Measurements from ENCODE around the gene TOM1. TPM values are rescaled to one million over a fixed set of nuclear protein-coding genes. Genes with fewer than 3 reads are reported as not detected.

The TOM1 gene
- total and polyA plus RNA-seq, 2 donors = 23.2 to 41.8 TPM

- Histone ChIP-seq H3K9me3 (ENCODE audit: control insufficient read depth in 2 of 2, insufficient read depth in 1 of 2, low read length in 1 of 2) (peaks cover 0 to 9% of the 10 kb centered on the region in 2 donors), H3K27me3 (ENCODE audit: control insufficient read depth in 2 of 2, insufficient read depth in 1 of 2, low read length in 1 of 2) (no peaks in the 10 kb centered on the region), H3K36me3 (ENCODE audit: control insufficient read depth in 2 of 2, insufficient read depth in 2 of 2, low read length in 1 of 2) (peaks cover 56% of the 10 kb centered on the region in 2 donors), H3K27ac (ENCODE audit: low read depth in 1 of 2, low read length in 1 of 2) (no peak overlapping the region), H3K4me1 (ENCODE audit: control insufficient read depth in 2 of 2, insufficient read depth in 2 of 2, low read length in 2 of 2) (peaks cover 15 to 26% of the 10 kb centered on the region in 2 donors), H3K4me3 (ENCODE audit: low read length in 2 of 2) (no peak overlapping the region)
- DNase-seq (ENCODE audit: low read depth in 6 of 9, low spot score in 9 of 9) = no peak
- 98% methylated on average over 17 of the region's 17 CpGs for WGBS
These were observed 27.3 kb downstream of the TOM1 start for GRCh38 chr22:35326854-35327562.

- Histone ChIP-seq H3K4me3 (ENCODE audit: low read length in 2 of 2) (no peak overlapping the region), H3K4me1 (ENCODE audit: control insufficient read depth in 2 of 2, insufficient read depth in 2 of 2, low read length in 2 of 2) (peaks cover 15 to 34% of the 10 kb centered on the region in 2 donors), H3K9me3 (ENCODE audit: control insufficient read depth in 2 of 2, insufficient read depth in 1 of 2, low read length in 1 of 2) (peaks cover 0 to 9% of the 10 kb centered on the region in 2 donors), H3K36me3 (ENCODE audit: control insufficient read depth in 2 of 2, insufficient read depth in 2 of 2, low read length in 1 of 2) (peaks cover 50 to 51% of the 10 kb centered on the region in 2 donors), H3K27me3 (ENCODE audit: control insufficient read depth in 2 of 2, insufficient read depth in 1 of 2, low read length in 1 of 2) (no peaks in the 10 kb centered on the region), H3K27ac (ENCODE audit: low read depth in 1 of 2, low read length in 1 of 2) (no peak overlapping the region)
- DNase-seq (ENCODE audit: low read depth in 6 of 9, low spot score in 9 of 9) = no peak
- WGBS = 97% methylated on average over 21 of the region's 21 CpGs
These were observed 28.2 kb downstream of the TOM1 start for GRCh38 chr22:35327690-35328471.

- Histone ChIP-seq H3K9me3 (ENCODE audit: control insufficient read depth in 2 of 2, insufficient read depth in 1 of 2, low read length in 1 of 2) (peaks cover 0 to 9% of the 10 kb centered on the region in 2 donors), H3K27me3 (ENCODE audit: control insufficient read depth in 2 of 2, insufficient read depth in 1 of 2, low read length in 1 of 2) (no peaks in the 10 kb centered on the region), H3K4me3 (ENCODE audit: low read length in 2 of 2) (no peak overlapping the region), H3K27ac (ENCODE audit: low read depth in 1 of 2, low read length in 1 of 2) (no peak overlapping the region), H3K4me1 (ENCODE audit: control insufficient read depth in 2 of 2, insufficient read depth in 2 of 2, low read length in 2 of 2) (peaks cover 17 to 40% of the 10 kb centered on the region in 2 donors), H3K36me3 (ENCODE audit: control insufficient read depth in 2 of 2, insufficient read depth in 2 of 2, low read length in 1 of 2) (peaks cover 50 to 51% of the 10 kb centered on the region in 2 donors)
- DNase-seq (ENCODE audit: low read depth in 6 of 9, low spot score in 9 of 9) = no peak
- WGBS = 96% methylated on average over 15 of the region's 15 CpGs
These were observed 28.8 kb downstream of the TOM1 start for GRCh38 chr22:35328472-35328885.

DNA sequence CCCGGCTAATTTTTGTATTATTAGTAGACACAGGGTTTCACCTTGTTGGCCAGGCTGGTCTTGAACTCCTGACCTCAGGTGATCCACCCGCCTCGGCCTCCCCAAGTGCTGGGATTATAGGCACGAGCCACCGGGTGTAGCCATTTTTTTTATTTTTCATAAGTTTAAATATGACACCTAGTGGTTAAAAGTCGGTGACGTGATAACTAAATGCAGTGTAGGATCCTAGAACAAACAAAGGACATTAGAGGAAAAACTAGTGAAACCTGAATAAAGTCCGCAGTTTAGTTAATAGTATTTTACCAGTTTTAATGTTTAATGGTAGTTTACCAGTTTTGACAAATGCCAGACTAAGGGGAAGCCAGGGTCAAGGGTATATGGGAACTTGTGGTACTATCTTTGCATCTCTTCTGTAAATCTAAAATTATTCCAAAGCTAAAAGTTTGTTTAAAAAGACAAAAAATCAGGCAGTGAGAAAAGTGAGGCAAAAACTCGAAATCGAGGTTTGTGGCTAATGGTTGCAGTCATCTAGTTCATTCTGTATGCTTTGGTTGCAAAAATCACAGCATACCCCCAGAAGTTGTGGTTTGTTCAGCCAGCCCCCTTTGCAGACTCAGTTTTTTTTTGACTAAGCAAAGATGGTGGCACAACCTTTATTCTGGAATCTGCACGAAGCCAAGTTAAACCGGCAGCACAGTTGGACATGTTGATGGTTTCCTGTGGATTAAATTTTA is 29.6 kb downstream of the TOM1 start:
- Histone ChIP-seq H3K9me3 (ENCODE audit: control insufficient read depth in 2 of 2, insufficient read depth in 1 of 2, low read length in 1 of 2) (peaks cover 0 to 9% of the 10 kb centered on the region in 2 donors), H3K4me1 (ENCODE audit: control insufficient read depth in 2 of 2, insufficient read depth in 2 of 2, low read length in 2 of 2) (peaks cover 25 to 48% of the 10 kb centered on the region in 2 donors), H3K36me3 (ENCODE audit: control insufficient read depth in 2 of 2, insufficient read depth in 2 of 2, low read length in 1 of 2) (peaks cover 43 to 48% of the 10 kb centered on the region in 2 donors), H3K27me3 (ENCODE audit: control insufficient read depth in 2 of 2, insufficient read depth in 1 of 2, low read length in 1 of 2) (no peaks in the 10 kb centered on the region), H3K27ac (ENCODE audit: low read depth in 1 of 2, low read length in 1 of 2) (no peak overlapping the region), H3K4me3 (ENCODE audit: low read length in 2 of 2) (no peak overlapping the region)
- WGBS = 75% methylated on average over 12 of the region's 12 CpGs
- no peak for DNase-seq (ENCODE audit: low read depth in 6 of 9, low spot score in 9 of 9)

- peaks cover 0 to 9% of the 10 kb centered on the region in 2 donors for H3K9me3 ChIP-seq (ENCODE audit: control insufficient read depth in 2 of 2, insufficient read depth in 1 of 2, low read length in 1 of 2)
- no peaks in the 10 kb centered on the region for H3K27me3 ChIP-seq (ENCODE audit: control insufficient read depth in 2 of 2, insufficient read depth in 1 of 2, low read length in 1 of 2)
- H3K4me1 ChIP-seq (ENCODE audit: control insufficient read depth in 2 of 2, insufficient read depth in 2 of 2, low read length in 2 of 2) = peaks cover 35 to 59% of the 10 kb centered on the region in 2 donors
- DNase-seq (ENCODE audit: low read depth in 6 of 9, low spot score in 9 of 9) = peak in 4 of 9 donors; percentile 58 to 88 (median 78)
- peaks cover 42 to 46% of the 10 kb centered on the region in 2 donors for H3K36me3 ChIP-seq (ENCODE audit: control insufficient read depth in 2 of 2, insufficient read depth in 2 of 2, low read length in 1 of 2)
- H3K27ac ChIP-seq (ENCODE audit: low read depth in 1 of 2, low read length in 1 of 2) = peak overlapping the region; percentile 68 to 86
- H3K4me3 ChIP-seq (ENCODE audit: low read length in 2 of 2) = no peak overlapping the region
- 18% methylated on average over 16 of the region's 16 CpGs for WGBS
These were observed 30.7 kb downstream of the TOM1 start for GRCh38 chr22:35330258-35330861.

GRCh38 chr22:35332278-35332677 is 32.6 kb downstream of the TOM1 start:
- H3K27ac ChIP-seq (ENCODE audit: low read depth in 1 of 2, low read length in 1 of 2) = peak overlapping the region in 1 of 2 donors; percentile 61
- H3K9me3 ChIP-seq (ENCODE audit: control insufficient read depth in 2 of 2, insufficient read depth in 1 of 2, low read length in 1 of 2) = peaks cover 0 to 9% of the 10 kb centered on the region in 2 donors
- H3K27me3 ChIP-seq (ENCODE audit: control insufficient read depth in 2 of 2, insufficient read depth in 1 of 2, low read length in 1 of 2) = no peaks in the 10 kb centered on the region
- peaks cover 47 to 75% of the 10 kb centered on the region in 2 donors for H3K4me1 ChIP-seq (ENCODE audit: control insufficient read depth in 2 of 2, insufficient read depth in 2 of 2, low read length in 2 of 2)
- 91% methylated on average over 6 of the region's 6 CpGs for WGBS
- H3K4me3 ChIP-seq (ENCODE audit: low read length in 2 of 2) = no peak overlapping the region
- peaks cover 38 to 49% of the 10 kb centered on the region in 2 donors for H3K36me3 ChIP-seq (ENCODE audit: control insufficient read depth in 2 of 2, insufficient read depth in 2 of 2, low read length in 1 of 2)
- peak in 1 of 9 donors; percentile 44 for DNase-seq (ENCODE audit: low read depth in 6 of 9, low spot score in 9 of 9)

GRCh38 chr22:35333220-35333619 is 33.5 kb downstream of the TOM1 start:
- peaks cover 47 to 76% of the 10 kb centered on the region in 2 donors for H3K4me1 ChIP-seq (ENCODE audit: control insufficient read depth in 2 of 2, insufficient read depth in 2 of 2, low read length in 2 of 2)
- WGBS = 96% methylated on average over 7 of the region's 7 CpGs

DNA sequence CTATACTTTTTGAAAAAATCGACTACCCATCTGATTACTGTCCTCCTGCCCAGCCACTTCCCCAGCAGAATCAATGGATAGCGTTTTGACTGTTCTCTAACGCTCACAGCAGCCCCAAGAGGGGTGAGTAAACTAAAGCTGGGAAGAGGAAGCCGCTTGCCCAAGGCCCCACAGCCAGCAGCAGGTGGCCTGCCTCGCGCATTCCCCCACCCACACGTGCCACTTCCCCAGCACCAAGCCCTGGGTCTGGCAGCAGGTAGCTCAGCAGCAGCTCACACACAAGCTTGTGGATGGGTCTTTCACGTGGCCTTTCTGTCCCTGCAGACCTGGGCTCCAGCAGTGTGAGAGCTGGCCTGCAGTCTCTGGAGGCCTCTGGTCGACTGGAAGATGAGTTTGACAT is 34.3 kb downstream of the TOM1 start:
- H3K9me3 ChIP-seq (ENCODE audit: control insufficient read depth in 2 of 2, insufficient read depth in 1 of 2, low read length in 1 of 2) = peaks cover 0 to 9% of the 10 kb centered on the region in 2 donors
- peak overlapping the region in 1 of 2 donors; percentile 75 for H3K27ac ChIP-seq (ENCODE audit: low read depth in 1 of 2, low read length in 1 of 2)
- H3K36me3 ChIP-seq (ENCODE audit: control insufficient read depth in 2 of 2, insufficient read depth in 2 of 2, low read length in 1 of 2) = peaks cover 37 to 46% of the 10 kb centered on the region in 2 donors
- H3K27me3 ChIP-seq (ENCODE audit: control insufficient read depth in 2 of 2, insufficient read depth in 1 of 2, low read length in 1 of 2) = no peaks in the 10 kb centered on the region
- peaks cover 47 to 76% of the 10 kb centered on the region in 2 donors for H3K4me1 ChIP-seq (ENCODE audit: control insufficient read depth in 2 of 2, insufficient read depth in 2 of 2, low read length in 2 of 2)
- no peak overlapping the region for H3K4me3 ChIP-seq (ENCODE audit: low read length in 2 of 2)
- 10% methylated on average over 9 of the region's 9 CpGs for WGBS
- DNase-seq (ENCODE audit: low read depth in 6 of 9, low spot score in 9 of 9) = peak in 5 of 9 donors; percentile 48 to 81 (median 62)

More at GRCh38 chr22:35333220-35333619, 33.5 kb downstream of the TOM1 start:
- H3K9me3 ChIP-seq (ENCODE audit: control insufficient read depth in 2 of 2, insufficient read depth in 1 of 2, low read length in 1 of 2) = peaks cover 0 to 9% of the 10 kb centered on the region in 2 donors
- no peak overlapping the region for H3K27ac ChIP-seq (ENCODE audit: low read depth in 1 of 2, low read length in 1 of 2)
- peaks cover 32 to 45% of the 10 kb centered on the region in 2 donors for H3K36me3 ChIP-seq (ENCODE audit: control insufficient read depth in 2 of 2, insufficient read depth in 2 of 2, low read length in 1 of 2)
- no peak overlapping the region for H3K4me3 ChIP-seq (ENCODE audit: low read length in 2 of 2)
- DNase-seq (ENCODE audit: low read depth in 6 of 9, low spot score in 9 of 9) = no peak
- H3K27me3 ChIP-seq (ENCODE audit: control insufficient read depth in 2 of 2, insufficient read depth in 1 of 2, low read length in 1 of 2) = no peaks in the 10 kb centered on the region

All from thymus (tissue), 11 donors.